Brain pericyte (primary cell): ENCODE measurements around the gene SHMT2.

Source experiments
- DNase-seq: peaks from one replicate; pipeline ENCODE4 v3.0.0-alpha.2; 2012; ENCODE audit warnings: low read depth, low spot score

The SHMT2 gene

GRCh38 chr12:57229634-57230380 is at the start of gene SHMT2:
TSS of gene SHMT2 (plus strand) at chr12:57229711. CDS start at chr12:57229779, 68 bp downstream.
- DNase-seq = peak; percentile 79

- no peak for DNase-seq
Measured at GRCh38 chr12:57180321-57180989, 49.1 kb upstream of the SHMT2 start.

GRCh38 chr12:57181072-57181471 is 48.4 kb upstream of the SHMT2 start:
- no peak for DNase-seq

- DNase-seq = no peak
Measured at GRCh38 chr12:57181561-57182155, 47.9 kb upstream of the SHMT2 start.

- no peak for DNase-seq
Measured at GRCh38 chr12:57182918-57183575, 46.5 kb upstream of the SHMT2 start.

DNA sequence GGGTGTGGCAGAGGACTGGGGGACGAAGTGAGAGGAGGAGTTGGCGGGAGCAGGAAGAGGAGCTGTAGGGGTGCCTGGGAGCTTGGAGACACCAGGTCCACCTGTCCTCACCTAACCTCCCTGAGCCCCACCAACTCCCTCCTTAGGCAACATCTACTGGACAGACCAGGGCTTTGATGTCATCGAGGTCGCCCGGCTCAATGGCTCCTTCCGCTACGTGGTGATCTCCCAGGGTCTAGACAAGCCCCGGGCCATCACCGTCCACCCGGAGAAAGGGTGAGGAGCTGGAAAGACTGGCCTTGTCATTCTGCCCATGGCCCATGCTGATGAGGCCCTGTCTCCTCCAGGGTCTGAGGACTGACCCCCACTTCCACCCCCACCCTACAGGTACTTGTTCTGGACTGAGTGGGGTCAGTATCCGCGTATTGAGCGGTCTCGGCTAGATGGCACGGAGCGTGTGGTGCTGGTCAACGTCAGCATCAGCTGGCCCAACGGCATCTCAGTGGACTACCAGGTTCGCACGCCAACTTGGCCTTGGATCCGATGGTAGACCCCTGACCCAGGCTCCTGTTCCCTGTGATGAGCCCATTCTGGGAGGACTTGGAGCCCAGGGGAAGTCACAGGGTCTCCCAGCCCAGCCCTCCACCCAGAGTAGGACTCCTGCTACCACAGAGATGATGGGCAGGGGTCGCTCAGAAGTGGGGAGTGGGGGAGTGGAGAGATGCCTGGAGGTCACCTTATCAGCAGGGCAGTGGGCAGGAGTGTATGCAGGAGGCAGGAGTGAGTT is 45.4 kb upstream of the SHMT2 start:
- no peak for DNase-seq

DNA sequence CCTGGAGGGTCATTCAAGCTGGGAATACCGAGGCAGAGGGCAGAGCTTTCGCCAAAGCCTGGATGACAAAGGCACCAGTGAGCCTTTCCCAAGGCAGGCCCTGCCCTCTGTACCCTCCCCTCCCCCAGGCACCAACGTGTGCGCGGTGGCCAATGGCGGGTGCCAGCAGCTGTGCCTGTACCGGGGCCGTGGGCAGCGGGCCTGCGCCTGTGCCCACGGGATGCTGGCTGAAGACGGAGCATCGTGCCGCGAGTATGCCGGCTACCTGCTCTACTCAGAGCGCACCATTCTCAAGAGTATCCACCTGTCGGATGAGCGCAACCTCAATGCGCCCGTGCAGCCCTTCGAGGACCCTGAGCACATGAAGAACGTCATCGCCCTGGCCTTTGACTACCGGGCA is 44.1 kb upstream of the SHMT2 start:
- DNase-seq = no peak

- no peak for DNase-seq
Measured at GRCh38 chr12:57185906-57186508, 43.5 kb upstream of the SHMT2 start.

DNA sequence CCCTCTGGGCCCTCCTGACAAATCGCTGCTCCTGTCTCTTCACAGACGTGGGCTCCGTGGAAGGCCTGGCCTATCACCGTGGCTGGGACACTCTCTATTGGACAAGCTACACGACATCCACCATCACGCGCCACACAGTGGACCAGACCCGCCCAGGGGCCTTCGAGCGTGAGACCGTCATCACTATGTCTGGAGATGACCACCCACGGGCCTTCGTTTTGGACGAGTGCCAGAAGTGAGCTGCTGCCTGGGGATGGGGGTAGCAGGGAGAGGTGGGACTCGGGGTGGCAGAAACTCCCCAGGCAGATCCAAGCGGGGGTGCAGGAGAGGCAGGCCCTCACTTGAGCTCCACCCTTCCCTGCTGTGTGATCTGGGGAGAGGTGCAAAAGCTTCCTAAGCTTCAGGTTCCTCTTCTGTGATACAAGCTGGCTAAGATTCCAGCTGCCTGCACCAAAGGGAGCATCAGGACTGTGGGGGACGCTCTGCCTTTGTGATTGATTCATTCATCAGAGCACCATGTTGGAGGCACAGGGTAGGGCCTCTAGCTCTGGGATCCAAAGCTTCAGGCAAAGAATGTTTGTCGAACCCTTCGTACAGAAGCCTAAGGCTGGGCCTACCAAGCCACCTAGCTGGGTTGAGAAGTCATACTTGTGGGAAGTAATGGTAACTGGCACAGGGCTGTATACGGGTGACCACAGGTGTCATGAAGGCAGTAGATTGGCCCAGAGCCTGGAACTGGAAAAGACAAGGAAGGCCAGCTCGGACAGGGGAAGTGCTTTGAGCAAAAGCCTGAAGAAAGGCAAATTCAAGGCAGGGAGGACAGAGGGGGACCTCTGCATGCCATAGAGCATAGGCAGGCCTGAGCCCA is 42.1 kb upstream of the SHMT2 start:
- no peak for DNase-seq

DNA sequence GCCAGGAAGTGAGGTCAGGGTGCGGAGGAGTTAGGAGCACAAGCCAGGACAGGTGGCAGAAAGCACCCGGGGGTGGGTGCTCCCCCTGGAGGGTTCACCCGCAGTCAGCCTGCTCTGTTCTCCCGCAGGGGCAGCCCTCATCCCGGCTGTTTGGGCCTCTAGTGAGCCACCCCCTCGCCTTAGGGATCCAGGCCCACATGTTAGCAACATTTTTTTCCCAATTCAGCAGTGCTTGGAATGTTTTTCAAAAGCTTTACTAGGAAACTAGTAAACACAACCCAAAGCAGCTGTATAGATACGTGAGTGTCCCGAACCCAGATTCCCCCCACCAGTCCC is 41.5 kb upstream of the SHMT2 start:
- no peak for DNase-seq

DNA sequence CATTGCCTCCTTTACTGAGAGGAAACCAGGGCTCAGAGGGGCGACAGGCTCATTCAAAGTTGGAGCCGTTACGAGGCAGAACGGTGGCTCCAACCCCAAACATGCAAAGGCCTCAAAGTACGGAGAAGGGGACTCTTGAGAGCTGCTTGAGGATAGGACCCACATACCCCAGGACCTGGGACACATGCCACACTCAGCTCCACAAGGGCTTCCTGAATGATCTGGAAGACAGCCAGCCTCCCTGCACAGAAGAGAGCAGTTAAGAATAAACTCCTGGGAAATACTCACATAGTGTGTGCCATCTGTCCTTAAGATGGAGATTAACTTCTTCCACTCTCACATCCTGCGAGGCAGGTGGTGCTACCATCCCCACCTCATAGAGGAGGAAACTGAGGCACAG is 39.5 kb upstream of the SHMT2 start:
- no peak for DNase-seq

- DNase-seq = no peak
Measured at GRCh38 chr12:57190821-57191220, 38.7 kb upstream of the SHMT2 start.

DNA sequence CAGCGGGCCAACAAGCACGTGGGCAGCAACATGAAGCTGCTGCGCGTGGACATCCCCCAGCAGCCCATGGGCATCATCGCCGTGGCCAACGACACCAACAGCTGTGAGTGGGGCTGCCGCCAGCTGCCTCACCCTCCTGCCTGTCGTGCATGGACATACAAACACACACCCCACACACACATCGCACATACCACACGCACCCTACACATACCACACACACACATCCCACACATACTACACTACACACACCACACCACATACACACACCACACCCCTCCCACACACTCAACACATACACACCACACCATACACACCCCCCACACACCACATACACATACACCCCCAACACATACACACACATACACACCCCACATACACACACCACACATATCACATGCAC is 38.1 kb upstream of the SHMT2 start:
- no peak for DNase-seq

DNA sequence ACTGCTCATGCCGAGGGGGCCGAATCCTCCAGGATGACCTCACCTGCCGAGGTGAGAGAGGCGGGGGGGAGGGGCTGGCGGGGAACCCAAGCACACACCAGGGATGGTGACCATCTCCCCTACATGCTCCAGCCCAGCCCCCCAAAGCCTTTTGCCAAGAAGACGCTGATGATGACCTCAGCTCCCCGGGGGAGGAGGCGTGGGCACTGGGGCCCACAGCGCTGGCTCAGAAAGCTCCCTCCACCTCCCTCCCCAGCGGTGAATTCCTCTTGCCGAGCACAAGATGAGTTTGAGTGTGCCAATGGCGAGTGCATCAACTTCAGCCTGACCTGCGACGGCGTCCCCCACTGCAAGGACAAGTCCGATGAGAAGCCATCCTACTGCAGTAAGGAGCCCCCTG is 36.6 kb upstream of the SHMT2 start:
- DNase-seq = no peak

DNA sequence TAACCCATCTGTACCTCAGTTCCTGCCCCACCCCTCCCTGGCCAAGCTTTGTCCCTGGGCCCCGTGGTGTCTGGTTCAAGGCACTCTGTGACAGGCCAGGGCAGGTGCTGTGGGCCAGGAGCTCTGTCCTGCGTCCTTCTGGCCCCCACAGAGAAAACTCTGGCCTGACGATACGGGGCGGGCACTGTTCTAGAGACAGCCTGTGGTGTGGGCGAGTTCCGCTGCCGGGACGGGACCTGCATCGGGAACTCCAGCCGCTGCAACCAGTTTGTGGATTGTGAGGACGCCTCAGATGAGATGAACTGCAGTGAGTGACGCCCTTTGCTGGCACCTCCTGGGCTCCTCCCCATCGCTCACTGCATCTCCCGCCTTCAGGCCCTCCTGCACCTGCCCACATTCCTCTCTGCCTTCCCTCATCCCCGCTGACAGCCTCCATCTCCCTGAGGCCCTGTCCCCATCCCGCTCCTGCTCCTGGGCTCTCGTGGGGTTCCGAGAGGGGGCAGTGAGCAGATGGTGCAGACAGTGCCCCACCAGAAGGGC is 35.7 kb upstream of the SHMT2 start:
- no peak for DNase-seq

DNA sequence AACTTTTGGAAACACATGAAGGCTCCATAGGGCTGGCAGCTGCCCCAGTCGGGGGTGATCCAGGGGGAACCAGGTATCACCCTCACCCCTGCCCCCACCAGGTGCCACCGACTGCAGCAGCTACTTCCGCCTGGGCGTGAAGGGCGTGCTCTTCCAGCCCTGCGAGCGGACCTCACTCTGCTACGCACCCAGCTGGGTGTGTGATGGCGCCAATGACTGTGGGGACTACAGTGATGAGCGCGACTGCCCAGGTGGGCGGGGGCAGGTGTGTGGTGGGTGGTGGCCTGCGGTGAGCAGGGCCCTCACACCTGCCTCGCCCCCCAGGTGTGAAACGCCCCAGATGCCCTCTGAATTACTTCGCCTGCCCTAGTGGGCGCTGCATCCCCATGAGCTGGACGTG is 35.3 kb upstream of the SHMT2 start:
- no peak for DNase-seq

GRCh38 chr12:57195186-57195585 is 34.3 kb upstream of the SHMT2 start:
- DNase-seq = no peak

DNA sequence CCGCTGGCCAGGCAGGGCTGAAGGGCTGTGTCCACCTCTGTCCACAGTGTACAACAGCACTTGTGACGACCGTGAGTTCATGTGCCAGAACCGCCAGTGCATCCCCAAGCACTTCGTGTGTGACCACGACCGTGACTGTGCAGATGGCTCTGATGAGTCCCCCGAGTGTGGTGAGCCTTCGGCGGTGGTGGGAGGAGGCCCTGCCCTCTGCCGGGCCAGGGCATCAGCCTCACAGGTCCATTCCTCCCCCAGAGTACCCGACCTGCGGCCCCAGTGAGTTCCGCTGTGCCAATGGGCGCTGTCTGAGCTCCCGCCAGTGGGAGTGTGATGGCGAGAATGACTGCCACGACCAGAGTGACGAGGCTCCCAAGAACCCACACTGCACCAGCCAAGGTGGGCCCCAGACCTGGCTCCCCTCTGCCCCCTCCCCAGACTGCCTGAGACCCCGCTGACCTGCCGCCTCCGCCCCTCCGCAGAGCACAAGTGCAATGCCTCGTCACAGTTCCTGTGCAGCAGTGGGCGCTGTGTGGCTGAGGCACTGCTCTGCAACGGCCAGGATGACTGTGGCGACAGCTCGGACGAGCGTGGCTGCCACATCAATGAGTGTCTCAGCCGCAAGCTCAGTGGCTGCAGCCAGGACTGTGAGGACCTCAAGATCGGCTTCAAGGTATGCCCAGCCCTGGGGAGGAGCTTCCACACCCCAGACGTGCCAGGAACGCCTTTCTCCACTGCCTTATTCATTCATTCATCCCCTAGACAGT is 33.7 kb upstream of the SHMT2 start:
- no peak for DNase-seq

GRCh38 chr12:57196439-57196838 is 33.1 kb upstream of the SHMT2 start:
- no peak for DNase-seq
